ENCODE measurements around the gene IFIT2.

GRCh38 chr10:89299031-89299430 is 2.8 kb upstream of the IFIT2 start:
- TF ChIP-seq CTCF (IDR thresholded peaks at IDR 0.05) (no peak), POLR2AphosphoS5 (IDR thresholded peaks at IDR 0.05) (no peak)
